NCI-H1048 (cell line): ENCODE results near the gene TMOD2.

ENCODE experiments used
- DNase-seq: peaks from one replicate; lab custom pipeline; 2025; lab: John Stamatoyannopoulos, UW

Gene TMOD2

DNA sequence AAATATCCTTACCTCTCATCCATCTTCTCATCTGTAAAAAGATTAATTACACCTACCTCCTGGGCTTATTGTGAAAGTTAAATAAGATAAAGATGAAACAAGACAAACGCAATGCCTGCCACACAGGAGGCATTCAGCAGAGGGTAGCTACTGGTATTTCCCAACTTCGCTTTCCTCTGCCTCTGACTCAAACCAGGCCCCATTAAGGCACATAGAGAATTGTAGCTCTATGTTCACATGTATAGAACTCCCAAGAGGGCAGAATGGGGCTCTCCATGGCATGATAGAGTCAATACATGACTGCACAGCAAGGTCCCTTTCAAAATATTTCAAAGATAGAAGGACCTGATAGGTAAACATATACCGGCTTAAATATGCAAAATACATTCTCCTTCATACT, 15.3 kb upstream of the TMOD2 start:
- DNase-seq, result no peak

DNA sequence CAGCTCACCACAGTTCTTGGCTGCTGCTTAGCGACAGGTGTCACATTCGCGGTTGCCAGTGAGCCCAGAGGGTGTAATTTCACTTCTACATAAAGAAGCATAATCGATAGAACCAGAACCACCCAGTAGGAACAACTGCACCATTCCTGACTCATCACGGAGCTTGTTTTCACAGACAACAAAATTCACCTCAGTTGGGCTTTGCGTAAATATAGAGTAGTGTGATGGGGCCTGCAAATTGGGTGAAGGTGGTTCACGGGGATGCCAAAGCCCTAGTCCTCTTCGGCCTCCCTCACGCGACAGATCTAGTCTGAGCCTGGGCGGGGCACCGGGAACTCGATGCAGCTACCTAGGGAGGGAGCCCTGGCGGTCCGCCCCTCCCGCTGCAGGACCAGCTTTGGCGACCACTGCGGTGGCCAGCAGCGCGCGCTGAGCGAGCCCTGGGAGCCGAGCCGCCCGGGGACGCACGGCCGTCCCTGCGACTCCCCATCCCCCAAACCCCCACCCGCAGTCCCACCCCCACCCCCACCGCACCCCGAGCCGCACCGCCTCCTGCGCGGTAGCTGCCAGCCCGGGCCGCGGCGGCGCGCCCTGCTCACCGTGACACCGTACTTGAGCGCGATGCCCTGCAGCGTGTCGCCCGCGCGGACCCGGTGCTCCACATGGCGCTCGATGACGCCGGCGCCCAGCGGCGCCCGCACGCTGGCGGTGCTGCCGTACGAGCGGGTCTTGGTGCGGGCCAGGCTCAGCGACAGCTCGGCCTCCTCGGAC, 14.5 kb upstream of the TMOD2 start:
- no peak for DNase-seq

DNA sequence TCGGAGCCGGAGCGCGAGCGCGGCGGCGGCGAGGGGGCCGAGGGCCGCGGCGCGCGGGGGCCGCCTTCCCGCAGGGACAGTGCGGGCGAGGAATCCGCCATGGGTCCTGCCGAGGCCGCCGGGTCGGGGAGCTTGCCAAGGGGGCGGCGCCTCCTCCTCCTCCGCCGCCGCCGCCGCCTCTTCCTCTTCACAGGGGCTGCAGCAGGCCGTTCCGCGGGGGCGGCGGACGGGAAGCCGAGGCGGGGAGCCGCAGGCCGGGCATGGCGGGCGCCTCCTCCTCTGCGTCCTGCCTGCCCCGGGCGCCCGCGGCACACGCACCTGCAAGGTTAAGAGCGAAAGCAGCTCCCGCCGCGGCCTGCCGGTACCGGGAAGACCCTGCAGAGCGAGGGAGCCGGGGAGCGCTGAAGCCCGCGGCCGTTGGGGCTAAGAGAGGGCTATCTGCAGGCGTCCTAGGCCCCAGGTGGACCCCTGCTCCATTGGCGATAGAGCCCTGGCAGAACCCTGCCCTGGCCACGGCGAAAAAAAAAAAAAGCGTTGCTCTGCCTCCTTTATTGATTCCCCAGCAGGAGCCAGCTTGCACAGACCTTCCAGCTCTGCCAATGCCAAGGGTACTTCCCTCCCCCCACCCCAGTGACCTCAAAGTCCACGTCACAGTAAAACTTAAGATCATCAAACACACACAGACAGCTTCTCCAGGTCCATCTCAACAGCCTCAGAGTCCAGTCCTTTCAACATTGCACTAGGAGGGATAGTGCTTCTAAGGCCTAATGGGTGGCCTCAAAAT, 13.7 kb upstream of the TMOD2 start, which contains the start of gene LYSMD2:
Gene LYSMD2, minus strand, starts transcription at position 134 of the 784 bp plus-strand sequence. Its CDS starts 33 bp downstream, at position 101.
- no peak for DNase-seq

DNA sequence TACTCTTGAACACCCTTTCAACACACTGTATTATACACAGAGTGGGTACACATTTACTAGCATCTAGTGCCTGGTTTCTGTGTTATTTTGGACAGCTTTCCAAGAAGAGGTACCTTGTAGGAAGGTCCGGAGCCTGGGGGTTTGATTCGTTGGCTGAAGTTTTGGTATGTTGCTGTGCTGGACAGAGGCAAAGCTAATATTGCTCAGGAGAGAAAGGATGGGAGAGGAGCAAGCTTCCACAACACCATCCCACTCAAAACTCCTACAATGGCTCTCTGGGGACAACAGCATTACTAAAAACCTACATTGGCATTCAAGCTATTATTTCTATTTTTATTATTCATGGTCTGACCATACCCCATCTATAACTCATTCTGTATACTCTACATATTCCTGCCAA, 12.8 kb upstream of the TMOD2 start:
- DNase-seq, result no peak

DNA sequence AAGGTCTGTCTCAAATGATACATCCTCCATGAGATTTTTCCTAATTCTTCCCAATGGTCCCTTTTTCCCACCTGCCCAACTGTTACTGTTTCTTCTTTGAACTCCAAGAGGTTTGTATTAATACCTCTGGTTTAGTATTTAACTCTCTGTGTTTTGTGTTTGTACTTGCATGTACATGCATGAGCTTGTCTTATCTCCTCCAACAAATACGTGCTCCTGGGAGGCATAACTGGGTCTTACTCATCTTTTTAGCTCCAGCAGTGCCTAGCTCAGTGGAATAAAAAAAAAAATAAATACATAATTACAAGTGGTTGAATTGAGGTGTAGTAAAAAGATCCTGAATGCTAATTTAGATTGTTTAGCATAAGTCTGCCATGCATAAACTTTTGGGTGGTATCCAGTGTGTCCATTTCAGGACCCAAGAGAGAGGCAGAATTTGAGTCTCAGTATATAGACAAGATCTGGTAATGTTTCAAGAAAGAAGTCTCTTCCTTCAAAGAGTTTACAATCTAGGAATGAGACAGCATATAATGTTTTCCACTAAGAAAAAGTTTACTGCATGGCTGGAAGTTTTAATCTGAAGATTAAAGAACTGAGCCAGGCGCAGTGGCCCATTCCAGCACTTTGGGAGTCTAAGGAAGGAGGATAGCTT, 12.2 kb upstream of the TMOD2 start:
- DNase-seq, result no peak

DNA sequence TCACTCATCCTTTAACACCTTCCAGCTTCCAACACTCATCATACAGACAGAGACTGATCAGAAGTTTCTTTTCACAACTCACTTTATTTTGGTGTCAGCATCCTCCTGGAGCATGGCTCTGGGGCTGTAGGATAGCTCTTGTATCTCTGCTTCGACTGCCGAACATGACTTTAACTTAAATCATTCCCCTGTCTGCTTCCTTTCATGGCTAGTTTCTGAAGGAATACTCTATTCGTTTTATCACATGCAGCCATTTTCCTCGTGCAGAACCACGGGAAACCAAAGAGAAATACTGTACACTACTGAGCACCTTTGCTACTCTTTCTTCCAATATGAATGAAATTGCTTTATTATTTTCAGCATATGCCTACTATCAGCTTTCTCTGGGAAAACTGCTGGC, 2.1 kb upstream of the TMOD2 start:
- DNase-seq, result no peak

DNA sequence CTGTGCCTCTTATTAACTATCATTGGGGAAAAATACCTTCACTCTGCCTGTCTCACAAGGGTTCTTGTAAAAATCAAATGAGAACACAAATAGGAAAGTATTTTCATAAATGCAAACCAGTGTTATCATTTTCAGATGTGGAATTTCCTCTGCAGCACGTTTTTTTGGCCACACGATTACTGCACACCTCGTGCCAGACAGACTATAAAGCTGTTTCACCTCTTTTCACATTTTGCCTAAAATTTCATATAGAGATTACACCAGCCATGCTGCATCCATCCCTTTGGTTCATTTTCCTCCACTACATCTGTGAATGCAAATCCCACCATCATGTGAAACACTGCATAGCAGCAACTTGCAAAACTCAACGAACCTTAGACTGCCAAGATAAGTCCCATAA, 1.2 kb upstream of the TMOD2 start:
- DNase-seq, result no peak

DNA sequence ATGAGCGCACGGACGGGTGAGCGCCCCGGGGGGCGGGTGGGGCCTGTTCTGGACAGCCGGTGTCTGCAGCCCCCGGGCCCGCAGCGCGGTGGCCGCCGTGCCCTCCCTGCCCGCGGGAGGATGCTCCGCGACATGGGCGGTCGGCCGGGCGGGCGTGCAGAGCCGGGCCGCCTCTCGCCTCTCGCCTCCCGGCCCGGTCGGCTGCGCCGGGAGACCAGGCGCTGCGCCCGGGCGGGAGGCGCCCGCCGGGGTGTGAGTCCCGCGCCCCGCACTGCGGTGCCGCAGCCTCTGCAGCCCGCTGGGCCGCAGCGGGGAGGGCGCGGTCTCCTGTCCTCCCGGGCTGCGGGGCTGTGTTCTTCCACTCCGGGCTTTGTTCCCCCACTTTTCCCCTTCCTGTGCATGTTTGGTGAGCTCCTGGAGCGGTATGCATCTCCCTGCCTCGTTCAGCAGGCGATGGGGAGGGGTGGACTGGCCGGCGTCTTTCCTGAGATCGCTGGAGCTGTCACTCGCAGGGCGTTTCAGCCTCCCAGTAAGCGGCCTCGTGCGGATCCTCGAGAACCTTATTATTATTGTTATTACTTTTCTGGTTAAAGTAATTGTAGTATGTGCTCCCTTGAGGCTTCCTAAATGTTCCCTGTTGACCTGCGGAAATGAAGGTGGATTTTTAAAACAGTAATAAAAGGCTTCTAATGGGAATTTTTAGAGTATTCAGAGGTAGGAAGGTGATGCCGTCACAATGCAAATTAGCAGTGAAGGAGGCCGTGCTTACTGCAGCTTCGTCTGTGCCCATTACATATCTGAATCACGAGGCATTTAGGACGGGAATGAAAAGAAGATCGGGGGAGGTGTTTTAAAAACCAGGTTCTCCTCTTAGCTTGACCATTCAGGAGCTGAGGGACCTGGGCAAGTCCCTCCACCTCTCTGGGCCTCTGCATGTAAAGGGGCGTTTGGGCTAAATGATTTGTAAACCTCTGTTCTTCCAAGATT, 593 bp downstream of the TMOD2 start:
- DNase-seq, result no peak

DNA sequence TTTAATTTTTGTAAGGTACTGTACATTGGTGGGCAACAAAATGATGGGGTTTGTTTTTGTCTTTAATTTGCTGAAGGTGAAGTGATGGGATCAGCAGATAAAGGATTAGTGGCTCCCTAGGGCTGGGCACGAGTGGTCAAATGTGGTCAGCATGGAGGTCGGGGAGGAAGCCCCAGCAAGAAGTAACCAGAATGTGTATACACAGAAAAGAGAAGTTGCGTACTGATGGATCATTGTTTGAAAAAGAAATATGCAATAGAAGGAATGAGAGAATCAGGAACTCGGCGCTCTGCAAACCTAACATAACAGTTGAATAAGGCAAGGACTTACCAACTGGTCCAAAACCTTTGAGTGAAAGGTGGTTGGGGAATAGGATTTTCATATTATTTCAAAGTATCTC, 1.5 kb downstream of the TMOD2 start:
- DNase-seq, result no peak

DNA sequence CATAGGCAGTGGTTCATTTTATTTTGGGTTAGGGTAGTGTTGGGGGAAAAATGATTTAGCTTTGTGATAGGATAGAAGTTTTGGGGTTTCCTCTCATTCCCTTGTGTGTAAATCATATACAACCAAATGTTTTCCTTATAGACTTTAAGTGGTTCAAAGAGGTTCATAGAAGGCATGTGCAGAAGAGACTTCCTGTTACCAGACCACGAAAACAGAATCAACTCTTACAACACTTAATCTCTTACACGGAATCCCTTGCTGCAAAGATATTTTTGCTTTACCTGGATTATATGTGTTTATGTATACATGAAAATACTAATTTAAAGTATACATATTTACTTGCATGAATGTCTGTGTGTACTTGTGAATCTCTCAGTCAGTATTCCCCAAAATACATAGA, 2.9 kb downstream of the TMOD2 start:
- DNase-seq, result no peak

DNA sequence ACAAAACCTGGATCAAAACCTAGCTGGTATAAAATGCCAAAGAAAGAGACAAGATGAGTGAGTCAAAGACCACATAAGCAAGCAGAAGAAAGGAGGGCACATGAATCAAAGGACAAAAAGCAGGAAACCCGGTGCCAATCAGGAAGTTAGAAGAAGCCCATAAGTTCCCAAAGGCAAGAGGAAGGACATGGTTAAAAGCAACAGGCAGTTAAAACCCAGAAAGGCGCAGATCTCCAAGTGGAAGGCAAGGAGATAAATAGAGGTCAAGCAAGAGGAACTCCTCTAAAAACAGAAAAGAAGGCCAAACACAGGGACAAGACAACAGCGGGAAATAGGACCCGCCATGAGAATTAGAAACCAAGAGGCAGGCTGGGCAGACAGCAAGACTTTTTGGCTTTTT, 4.4 kb downstream of the TMOD2 start:
- no peak for DNase-seq

DNA sequence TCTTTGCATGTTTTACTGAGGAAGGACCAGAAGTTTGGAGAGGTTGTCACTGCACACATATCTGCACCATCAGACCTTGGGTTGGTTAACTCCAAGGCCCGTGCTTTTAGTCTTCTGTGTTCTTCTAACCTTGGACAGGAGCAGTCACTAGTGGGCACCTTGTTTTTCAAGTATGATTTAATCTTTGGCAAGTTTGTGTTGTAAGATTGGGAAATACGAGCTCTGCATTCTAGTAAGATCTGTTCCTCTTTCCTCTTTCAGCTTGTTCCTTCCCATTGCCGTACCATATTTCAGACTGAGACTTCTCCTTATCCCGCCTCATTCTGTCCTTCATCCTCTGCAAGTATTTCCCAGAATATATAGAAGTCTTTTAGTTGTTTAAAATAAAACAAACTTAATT, 5.1 kb downstream of the TMOD2 start:
- no peak for DNase-seq

DNA sequence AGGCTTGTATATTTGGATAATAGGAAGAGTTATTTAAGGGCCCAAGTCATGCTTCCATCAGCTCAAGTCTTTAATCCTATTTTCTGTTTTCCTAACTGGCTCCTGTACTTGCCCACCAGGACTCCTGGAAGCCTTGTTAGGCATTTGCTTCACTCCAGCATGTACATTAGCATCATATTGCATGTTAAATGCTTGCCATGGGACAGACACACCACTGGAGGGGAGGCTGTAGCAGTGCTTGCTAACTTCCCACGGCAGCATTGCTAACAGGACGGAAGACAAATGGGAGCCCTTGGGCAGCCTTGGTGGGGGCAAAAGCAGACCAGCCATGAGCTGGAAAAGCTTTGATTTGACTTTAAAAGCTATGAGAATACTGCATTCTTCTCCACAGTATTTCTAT, 6.1 kb downstream of the TMOD2 start:
- DNase-seq, result no peak

DNA sequence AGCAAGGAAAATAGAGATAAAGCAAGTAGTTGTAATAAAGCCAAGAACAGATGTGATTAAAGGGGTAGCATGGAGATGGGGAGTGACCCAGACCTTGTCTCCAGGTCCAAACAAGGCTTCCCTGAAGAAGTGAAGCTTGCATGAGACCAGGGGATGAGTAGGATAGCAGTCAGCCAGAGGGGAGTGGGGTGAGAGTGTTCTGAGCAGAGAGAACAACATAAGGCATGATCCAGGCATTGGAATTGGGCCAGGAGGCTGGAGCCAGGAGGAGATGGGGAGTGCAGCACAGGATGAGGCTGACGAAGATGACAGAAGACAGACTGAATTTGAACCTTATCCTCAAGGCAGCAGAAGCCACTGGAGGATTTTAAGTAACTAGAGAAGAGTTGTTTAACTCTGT, 7.2 kb downstream of the TMOD2 start:
- no peak for DNase-seq

DNA sequence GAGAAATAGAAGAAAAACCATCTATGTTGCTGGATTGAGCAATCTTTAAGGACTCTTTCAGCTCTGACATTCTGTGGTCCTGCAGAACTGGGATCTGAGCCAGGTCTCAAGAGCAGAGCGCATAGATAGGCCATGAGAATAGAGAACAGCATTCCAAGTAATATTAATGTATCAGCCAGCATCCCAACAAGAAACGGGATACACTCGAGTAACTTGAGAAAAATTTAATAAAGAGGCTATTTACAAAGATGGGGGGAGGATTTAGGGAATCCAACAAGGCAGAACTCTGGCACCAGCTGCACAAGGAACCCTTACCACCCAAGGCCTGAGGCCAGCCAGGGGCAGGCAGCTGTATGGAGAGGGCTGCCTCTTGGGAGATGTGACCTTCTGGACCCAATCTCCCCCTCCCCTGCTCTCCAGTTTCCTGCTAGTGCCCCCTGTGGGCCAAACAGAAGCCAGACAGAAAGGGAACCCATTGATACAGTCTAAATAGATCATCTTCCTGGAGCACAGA, 8.2 kb downstream of the TMOD2 start:
- DNase-seq, result no peak

DNA sequence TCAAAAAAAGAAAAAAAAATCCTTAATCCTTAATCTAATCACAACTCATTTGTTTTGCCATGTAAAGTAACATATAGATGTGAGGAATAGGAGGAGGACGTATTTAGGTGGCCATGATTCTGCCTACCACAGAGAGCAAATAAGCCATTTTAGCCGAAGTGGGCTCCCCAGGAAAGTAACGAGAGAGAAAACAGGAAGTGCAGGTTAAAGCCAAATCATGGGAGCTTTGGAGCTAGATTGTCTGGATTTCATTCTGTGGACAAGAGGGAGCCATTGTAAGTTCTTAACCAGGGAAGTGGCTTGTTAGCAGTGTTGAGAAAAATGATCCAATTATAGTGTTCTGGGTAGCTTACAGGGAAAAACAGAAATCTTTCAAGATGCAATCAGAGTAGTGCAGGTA, 9.4 kb downstream of the TMOD2 start:
- DNase-seq, result no peak

DNA sequence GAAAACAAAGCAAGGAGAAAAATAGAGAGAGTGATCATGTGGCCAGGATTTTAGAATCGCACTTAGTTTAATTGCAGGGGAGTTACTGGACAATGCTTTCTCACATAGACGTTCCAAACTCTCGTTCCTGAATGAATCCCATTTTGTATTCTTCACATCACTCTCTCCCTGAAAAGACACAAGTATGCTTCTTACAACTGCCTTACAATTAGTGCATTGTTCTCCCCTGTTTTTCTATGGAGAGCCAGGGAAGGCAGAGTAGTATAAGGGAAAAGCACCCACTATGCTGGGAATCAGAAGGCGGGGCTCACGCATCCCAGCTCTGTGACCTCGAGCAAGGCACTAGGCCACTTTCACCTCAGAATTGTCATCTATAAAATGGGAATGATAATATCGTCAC, 14.4 kb downstream of the TMOD2 start:
- DNase-seq, result no peak

DNA sequence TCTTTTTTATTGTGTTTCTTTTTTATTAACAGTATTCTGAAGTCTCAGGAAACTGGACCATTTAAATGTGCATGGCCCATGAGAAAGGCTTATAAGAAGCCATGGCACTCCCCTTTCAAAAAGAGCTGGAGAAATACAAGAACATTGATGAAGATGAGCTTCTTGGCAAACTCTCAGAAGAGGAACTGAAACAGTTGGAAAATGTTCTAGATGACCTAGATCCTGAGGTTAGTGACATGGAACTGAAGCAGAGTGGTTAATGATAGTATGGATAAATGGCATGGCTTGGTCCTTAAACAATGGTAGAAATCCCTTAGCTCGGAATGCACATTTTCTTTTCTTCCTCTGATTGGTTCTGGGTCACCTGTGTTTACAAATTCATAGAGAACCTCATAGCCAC, 14.9 kb downstream of the TMOD2 start:
- DNase-seq, result no peak

DNA sequence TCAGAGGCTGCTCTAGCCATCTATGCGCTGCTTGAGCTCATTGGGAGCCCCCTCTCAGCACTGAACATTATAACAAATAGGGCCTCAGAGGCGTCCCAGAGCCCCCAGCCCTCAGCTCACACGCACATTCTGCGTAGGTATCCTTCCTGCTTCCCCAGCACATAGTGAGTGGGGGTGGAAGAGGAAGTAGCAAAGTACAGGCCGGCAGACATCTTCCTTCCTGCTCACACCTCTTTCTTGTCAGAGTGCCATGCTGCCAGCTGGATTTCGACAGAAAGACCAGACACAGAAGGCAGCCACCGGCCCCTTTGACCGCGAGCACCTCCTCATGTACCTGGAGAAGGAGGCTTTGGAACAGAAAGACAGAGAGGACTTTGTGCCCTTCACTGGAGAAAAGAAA, 16.6 kb downstream of the TMOD2 start:
- no peak for DNase-seq

DNA sequence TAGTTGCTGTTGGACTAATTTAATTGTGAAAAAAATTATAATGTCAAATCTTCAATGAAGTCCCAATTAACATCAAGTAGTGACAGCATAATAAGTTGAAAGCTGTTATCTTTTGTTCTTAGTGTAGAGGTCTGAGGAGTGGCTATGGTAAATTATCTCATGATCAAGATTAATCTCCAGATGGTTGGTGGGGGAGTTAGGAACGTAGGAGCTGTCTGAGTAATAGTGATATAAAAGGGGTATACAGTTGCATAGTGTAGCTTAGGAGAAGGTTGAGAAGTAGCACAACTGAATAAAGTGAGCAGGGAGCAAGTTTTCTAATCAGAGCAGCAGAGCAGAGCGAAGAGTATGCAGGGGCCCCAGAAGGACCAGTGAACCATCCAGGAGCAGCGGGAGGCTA, 19.5 kb downstream of the TMOD2 start:
- no peak for DNase-seq

DNA sequence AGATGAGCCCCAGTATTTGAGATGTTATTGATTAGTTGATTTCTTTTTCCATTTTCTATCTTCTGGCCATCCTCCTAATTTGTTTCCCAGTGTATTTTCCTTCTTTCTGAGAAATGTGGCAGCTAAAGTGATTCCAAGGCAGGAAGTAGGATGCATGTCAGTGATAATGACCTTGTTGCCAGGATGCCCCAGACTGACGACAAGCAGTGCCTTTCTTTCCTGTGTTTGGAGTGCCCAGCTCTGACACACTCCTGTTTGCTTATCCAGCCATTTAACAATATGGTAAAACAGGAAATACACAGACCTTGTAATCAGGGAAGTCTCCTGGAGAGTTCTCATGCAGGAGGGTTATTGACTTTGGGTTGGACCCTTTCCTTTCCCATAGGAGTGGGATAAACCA, 20.4 kb downstream of the TMOD2 start:
- no peak for DNase-seq

DNA sequence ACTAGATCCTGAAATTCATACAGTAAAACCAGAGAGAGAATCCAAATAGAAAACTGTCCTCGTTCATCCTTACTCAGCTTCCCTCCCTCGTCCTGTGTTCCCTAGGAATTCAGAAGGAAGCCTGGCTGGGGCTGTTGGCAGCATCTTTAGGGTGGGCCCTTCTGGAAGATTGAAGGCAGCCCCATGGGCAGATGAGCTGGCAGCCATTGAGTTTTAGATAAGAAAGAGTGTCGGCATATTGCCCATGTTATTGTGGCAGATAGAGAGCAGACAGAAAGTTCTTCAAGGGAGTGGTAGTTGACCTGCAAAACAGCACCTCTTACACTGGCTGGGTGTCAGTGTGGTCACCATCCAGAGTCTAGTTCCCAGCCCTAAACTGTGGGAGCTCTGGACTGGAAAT, 23.5 kb downstream of the TMOD2 start:
- DNase-seq, result no peak
